Lower lobe of right lung (tissue), 2 donors: ENCODE results near the gene FN1. TPM values are rescaled to one million over a fixed set of nuclear protein-coding genes. Genes with fewer than 3 reads are reported as not detected.

Source experiments
- ATAC-seq, 2 donors: fragments of 200-7000 bp; cut with Tn5 transposase; one replicate each; pipeline ENCODE4 v1.9.1; 2020 to 2022; ENCODE audit warnings: mild to moderate bottlenecking in 2 of 2, moderate library complexity in 2 of 2
- DNase-seq: peaks from one replicate; pipeline ENCODE4 v3.0.0-alpha.2; 2020
- H3K27ac ChIP-seq: fragments of 200-600 bp; one replicate; pipeline ENCODE4 v1.8.0; 2022
- H3K27me3 ChIP-seq: fragments of 200-600 bp; one replicate; pipeline ENCODE4 v1.8.0; 2022; ENCODE audit warnings: low read depth
- H3K36me3 ChIP-seq: fragments of 200-600 bp; one replicate; pipeline ENCODE4 v1.8.0; 2022; ENCODE audit warnings: mild to moderate bottlenecking
- H3K4me1 ChIP-seq: fragments of 200-600 bp; one replicate; pipeline ENCODE4 v1.8.0; 2022
- H3K4me3 ChIP-seq: fragments of 200-600 bp; one replicate; pipeline ENCODE4 v1.8.0; 2022; ENCODE audit warnings: mild to moderate bottlenecking
- H3K9me3 ChIP-seq: fragments of 200-600 bp; one replicate; pipeline ENCODE4 v1.8.0; 2022
- intact Hi-C: fragments of 100-400 bp; cut with DNase I; formaldehyde crosslinking; loops from one replicate; pipeline ENCODE4 v1.11.0; 2022
- total RNA-seq: library from RNA; stranded (reverse); fragmentation: NEBNext Ultra II Directional; extraction: Animal tissue kit (Norgen Biotek cat#: 25700); gene quantifications from one replicate; pipeline ENCODE4 v1.2.1, GENCODE V29; 2021
- TF ChIP-seq, protein P1 (sequence below): fragments of 200-600 bp; IDR thresholded peaks from one replicate; pipeline ENCODE4 v1.8.0; 2022; ENCODE audit warnings: antibody characterized with exemption, mild to moderate bottlenecking
- donor health status: DM: no; HTN: yes; CAD: no; lungs with severe emphysema.

FN1 gene
- total RNA-seq, 1 donor from 2014 or later: 1,248 TPM

DNA sequence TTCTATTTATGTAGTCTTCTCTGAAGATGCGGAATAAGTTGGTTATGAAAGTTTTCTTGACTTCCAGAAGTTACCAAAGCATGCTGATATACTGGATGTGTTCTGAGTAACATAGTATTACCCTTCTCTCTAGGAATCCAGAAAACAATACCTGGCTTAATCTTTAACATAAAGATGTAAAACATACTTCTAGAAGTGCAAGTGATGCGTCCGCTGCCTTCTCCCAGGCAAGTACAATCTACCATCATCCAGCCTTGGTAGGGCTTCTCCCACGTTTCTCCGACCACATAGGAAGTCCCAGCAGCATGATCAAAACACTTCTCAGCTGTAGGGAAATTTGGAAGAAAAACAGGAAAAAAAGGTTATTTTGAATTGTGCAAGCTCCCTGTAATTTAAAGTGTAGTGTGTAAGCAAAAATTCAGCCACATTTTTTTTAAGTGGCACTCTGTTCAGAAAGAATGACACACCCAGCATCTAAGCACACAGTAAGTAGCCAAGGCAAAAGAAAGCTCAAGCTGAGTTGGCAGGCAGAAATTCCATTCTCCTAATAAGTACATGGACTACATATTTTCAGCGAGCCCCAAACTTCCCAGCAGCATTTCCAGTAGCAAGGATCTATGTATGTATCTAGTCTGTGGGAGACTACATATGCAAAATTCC lies 5.2 kb downstream of the FN1 start:
- peak; percentile 35 to 50 for ATAC-seq
- H3K36me3 ChIP-seq: peaks cover 36% of the 10 kb centered on the region

DNA sequence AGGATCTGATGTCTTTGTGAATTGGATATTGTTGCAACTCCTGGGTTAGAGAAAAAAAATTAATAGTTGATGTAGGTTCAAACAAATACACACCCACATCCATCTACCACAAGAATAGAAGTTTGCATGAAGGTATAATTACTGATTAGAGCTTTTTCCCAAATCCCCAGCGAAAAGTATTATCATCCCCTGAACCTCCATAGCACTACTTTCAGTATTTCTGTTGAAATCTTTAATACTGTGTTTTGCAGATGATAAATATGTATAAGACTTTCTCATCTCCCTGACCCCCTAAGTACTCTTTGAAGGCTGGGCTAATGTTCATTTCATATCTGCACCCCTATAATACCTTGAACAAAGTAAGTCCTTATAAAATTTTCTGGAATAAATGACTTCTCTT lies 6.4 kb downstream of the FN1 start:
- no peaks in the 10 kb centered on the region for H3K27me3 ChIP-seq
- no peak overlapping the region for H3K4me3 ChIP-seq
- DNase-seq (no peak), ATAC-seq (no peak)
- H3K27ac ChIP-seq: no peak overlapping the region
- H3K36me3 ChIP-seq: peaks cover 47% of the 10 kb centered on the region
- intact Hi-C loops: no loop called here
- TF ChIP-seq, protein P1, sequence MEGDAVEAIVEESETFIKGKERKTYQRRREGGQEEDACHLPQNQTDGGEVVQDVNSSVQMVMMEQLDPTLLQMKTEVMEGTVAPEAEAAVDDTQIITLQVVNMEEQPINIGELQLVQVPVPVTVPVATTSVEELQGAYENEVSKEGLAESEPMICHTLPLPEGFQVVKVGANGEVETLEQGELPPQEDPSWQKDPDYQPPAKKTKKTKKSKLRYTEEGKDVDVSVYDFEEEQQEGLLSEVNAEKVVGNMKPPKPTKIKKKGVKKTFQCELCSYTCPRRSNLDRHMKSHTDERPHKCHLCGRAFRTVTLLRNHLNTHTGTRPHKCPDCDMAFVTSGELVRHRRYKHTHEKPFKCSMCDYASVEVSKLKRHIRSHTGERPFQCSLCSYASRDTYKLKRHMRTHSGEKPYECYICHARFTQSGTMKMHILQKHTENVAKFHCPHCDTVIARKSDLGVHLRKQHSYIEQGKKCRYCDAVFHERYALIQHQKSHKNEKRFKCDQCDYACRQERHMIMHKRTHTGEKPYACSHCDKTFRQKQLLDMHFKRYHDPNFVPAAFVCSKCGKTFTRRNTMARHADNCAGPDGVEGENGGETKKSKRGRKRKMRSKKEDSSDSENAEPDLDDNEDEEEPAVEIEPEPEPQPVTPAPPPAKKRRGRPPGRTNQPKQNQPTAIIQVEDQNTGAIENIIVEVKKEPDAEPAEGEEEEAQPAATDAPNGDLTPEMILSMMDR: no peak
- H3K9me3 ChIP-seq: no peaks in the 10 kb centered on the region
- H3K4me1 ChIP-seq: peaks cover 15% of the 10 kb centered on the region

More for the DNA sequence above, 5.2 kb downstream of the FN1 start:
- H3K9me3 ChIP-seq: no peaks in the 10 kb centered on the region
- no peak overlapping the region for H3K4me3 ChIP-seq
- H3K27ac ChIP-seq: no peak overlapping the region
- intact Hi-C loops: no loop called here
- H3K4me1 ChIP-seq: peaks cover 21% of the 10 kb centered on the region
- DNase-seq: no peak
- H3K27me3 ChIP-seq: no peaks in the 10 kb centered on the region
- TF ChIP-seq, protein P1: no peak

DNA sequence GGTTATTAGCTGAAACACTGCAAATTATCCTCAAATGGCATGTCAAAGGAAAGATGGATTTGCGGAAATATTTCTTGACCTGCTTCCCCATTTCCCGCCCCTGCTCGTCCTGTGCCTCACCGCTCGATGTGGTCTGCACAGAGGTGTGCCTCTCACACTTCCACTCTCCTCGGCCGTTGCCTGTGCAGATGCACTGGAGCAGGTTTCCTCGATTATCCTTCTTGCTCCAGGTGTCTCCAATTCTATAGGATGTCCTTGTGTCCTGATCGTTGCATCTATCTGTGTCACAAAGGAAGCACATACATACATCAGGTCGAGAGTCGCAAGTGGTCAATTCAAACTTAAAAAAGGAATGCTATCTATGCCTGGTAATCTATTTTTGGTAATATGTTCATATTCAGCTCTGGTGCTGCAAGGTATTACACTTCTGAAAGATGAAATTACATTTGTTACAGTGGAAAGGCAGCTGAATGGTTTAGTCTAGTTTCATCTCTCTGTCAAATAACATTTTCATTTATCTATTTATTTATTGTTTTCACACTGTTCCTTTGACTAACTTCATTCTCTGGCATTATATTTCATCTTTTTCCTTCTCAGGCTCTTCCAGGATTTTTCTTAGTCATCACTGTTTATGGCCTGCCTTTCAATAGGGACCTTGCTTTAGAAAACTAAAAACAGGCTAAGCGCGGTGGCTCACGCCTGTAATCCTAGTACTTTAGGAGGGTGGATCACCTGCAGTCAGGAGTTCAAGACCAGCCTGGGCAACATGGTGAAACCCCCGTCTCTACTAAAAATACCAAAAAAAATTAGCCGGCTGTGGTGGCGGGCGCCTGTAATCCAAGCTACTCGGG lies 7.6 kb downstream of the FN1 start:
- Histone ChIP-seq H3K27ac (no peak overlapping the region), H3K9me3 (no peaks in the 10 kb centered on the region), H3K4me3 (no peak overlapping the region), H3K4me1 (peaks cover 15% of the 10 kb centered on the region), H3K27me3 (no peaks in the 10 kb centered on the region), H3K36me3 (peaks cover 58% of the 10 kb centered on the region)
- ATAC-seq (no peak), DNase-seq (no peak)
- TF ChIP-seq, protein P1: no peak
- intact Hi-C loops: no loop called here

DNA sequence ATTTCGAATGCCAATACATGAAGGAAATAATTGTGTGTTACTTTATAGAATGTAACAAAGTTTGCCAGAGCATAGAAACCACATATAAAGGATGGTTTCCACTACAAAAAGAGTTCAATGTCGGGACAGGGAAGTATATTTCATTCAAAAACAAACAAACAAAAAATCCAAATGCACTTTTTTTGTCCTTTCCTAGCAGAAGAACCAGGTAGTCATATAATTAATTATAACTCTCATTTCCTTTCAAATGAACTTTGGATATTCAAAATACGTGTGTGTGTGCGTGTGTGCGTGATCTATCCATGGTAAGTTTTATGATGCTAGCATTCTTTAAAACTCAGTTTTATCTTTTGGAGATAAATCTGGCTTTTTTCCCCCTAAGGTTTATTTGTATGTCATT lies 8.3 kb downstream of the FN1 start:
- no peak overlapping the region for H3K4me3 ChIP-seq
- no peak overlapping the region for H3K27ac ChIP-seq
- peaks cover 62% of the 10 kb centered on the region for H3K36me3 ChIP-seq
- TF ChIP-seq, protein P1: no peak
- ATAC-seq (no peak), DNase-seq (no peak)
- peaks cover 15% of the 10 kb centered on the region for H3K4me1 ChIP-seq
- intact Hi-C loops: no loop called here
- no peaks in the 10 kb centered on the region for H3K9me3 ChIP-seq
- H3K27me3 ChIP-seq: no peaks in the 10 kb centered on the region

DNA sequence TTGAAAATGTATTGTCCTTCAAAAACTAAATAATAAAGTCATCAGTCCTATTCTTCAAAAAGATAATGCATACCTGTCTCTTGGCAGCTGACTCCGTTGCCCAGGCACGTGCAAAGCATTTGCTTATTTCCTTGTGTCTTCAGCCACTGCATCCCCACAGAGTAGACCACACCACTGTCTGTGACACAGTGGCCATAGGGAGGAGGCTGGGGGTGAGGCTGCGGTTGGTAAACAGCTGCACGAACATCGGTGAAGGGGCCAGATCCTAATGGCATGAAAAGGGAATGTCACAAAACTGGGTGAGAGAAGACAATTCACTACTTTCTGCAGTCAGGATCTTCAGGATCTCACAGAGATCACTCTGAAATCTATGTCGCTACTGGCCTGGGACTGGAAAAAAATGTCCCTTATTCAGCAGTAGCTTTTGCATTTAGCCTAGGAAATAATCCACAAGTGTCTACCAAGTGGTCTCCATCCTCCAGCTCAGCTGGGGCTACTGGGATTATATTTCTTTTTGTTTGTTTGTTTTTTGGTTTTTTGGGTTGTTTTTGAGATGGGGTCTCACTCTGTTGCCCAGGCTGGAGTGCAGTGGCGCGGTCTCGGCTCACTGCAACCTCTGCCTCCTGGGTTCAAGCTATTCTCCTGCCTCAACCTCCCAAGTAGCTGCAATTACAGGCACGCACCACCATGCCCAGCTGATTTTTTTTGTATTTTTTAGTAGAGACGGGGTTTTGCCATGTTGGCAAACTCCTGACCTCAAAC lies 10.7 kb downstream of the FN1 start:
- H3K4me1 ChIP-seq: peaks cover 1% of the 10 kb centered on the region
- intact Hi-C loops: no loop called here
- peaks cover 72% of the 10 kb centered on the region for H3K36me3 ChIP-seq
- no peak for ATAC-seq
- DNase-seq: no peak
- no peaks in the 10 kb centered on the region for H3K27me3 ChIP-seq
- TF ChIP-seq, protein P1: no peak
- H3K9me3 ChIP-seq: no peaks in the 10 kb centered on the region
- H3K4me3 ChIP-seq: no peak overlapping the region
- no peak overlapping the region for H3K27ac ChIP-seq
